Aorta (tissue), 5 donors: ENCODE results near the gene OOEP. TPM values are rescaled to one million over a fixed set of nuclear protein-coding genes. Genes with fewer than 3 reads are reported as not detected.
"Not testable (repeated sequence)": the region's sequence is repeated elsewhere in the genome, so short reads cannot be mapped to it uniquely, and the experiment has no call there.

Experiments used
- ATAC-seq: fragments of 200-7000 bp; cut with Tn5 transposase; one replicate; pipeline ENCODE4 v1.9.1; 2022; ENCODE audit warnings: moderate library complexity; ENCODE audit not compliant: low FRiP score
- DNase-seq, 2 donors: peaks; one replicate each; pipeline ENCODE4 v3.0.0-alpha.2; 2020
- H3K27ac ChIP-seq, 2 donors: one replicate each; pipeline ENCODE4 v1.5.1; 2013; ENCODE audit warnings: low read length in 2 of 2, mild to moderate bottlenecking in 2 of 2, moderate library complexity in 2 of 2, control low read depth in 1 of 2, inconsistent platforms in 1 of 2, low read depth in 1 of 2
- H3K27me3 ChIP-seq, 2 donors: one replicate each; pipeline ENCODE4 v1.6.1; 2013; ENCODE audit warnings: control low read depth in 1 of 2, low read length in 1 of 2, mild to moderate bottlenecking in 1 of 2, moderate library complexity in 1 of 2; ENCODE audit not compliant: insufficient read depth in 2 of 2, control insufficient read depth in 1 of 2
- H3K36me3 ChIP-seq, 2 donors: one replicate each; pipeline ENCODE4 v1.6.1; 2013; ENCODE audit warnings: control low read depth in 1 of 2, low read length in 1 of 2, mild to moderate bottlenecking in 1 of 2; ENCODE audit not compliant: insufficient read depth in 2 of 2, control insufficient read depth in 1 of 2
- H3K4me1 ChIP-seq, 2 donors: one replicate each; pipeline ENCODE4 v1.6.1; 2013; ENCODE audit warnings: low read length in 2 of 2, control low read depth in 1 of 2, mild to moderate bottlenecking in 1 of 2, moderate library complexity in 1 of 2; ENCODE audit not compliant: insufficient read depth in 2 of 2, control insufficient read depth in 1 of 2
- H3K4me3 ChIP-seq, 2 donors: one replicate each; pipeline ENCODE4 v1.5.1; 2013; ENCODE audit warnings: low read length in 2 of 2, control low read depth in 1 of 2, mild to moderate bottlenecking in 1 of 2
- H3K9me3 ChIP-seq: one replicate; pipeline ENCODE4 v1.6.1; 2013; ENCODE audit warnings: mild to moderate bottlenecking, low read length; ENCODE audit not compliant: control insufficient read depth
- WGBS, 2 donors: extraction: QIAGEN DNeasy Blood & Tissue Kit; methylation state at CpG; one replicate each; pipeline ENCODE4 v1.1.7; 2013; 5-methylcytosine and 5-hydroxymethylcytosine counted together
- intact Hi-C, 2 donors: fragments of 100-400 bp; cut with DNase I; formaldehyde crosslinking; loops; one replicate each; pipeline versions ENCODE4 v1.14.2 to v1.15.0; 2022
- polyA plus RNA-seq, 2 donors: library from polyadenylated mRNA; stranded (reverse); fragments of 200-250 nt; gene quantifications; one replicate each; pipeline ENCODE4 v1.2.3, GENCODE V29; 2013
- total RNA-seq, 2 donors: library from RNA; stranded (reverse); fragmentation: NEBNext Ultra II Directional; extraction: Animal tissue kit (Norgen Biotek cat#: 25700); gene quantifications; one replicate each; pipeline ENCODE4 v1.2.1, GENCODE V29; 2021
- donor health status: healthy with polysubstance abuse.
- donor health status: Bipolar disorder and iron deficiency.
- donor health status: DM: no; HTN: no; CAD: no.
- donor health status: DM: no; HTN: no; CAD: no.
- donor health status: DM: yes; HTN: yes; CAD: no.

Gene OOEP
- total and polyA plus RNA-seq, 4 donors = 0.39 to 1.1 (median 0.84) TPM; not detected in 1

GRCh38 chr6:73392188-73392587 lies 22.5 kb upstream of the OOEP start:
- 54 to 55% methylated on average over 4 of the region's 4 CpGs for WGBS, 2 donors
- H3K4me3 ChIP-seq, H3K27me3 ChIP-seq, intact Hi-C loops, H3K4me1 ChIP-seq, H3K36me3 ChIP-seq, H3K27ac ChIP-seq, ATAC-seq, DNase-seq, H3K9me3 ChIP-seq: not testable (repeated sequence)

- H3K4me3 ChIP-seq = no peak overlapping the region
- DNase-seq = no peak
- intact Hi-C loops = no loop called here
- H3K27ac ChIP-seq = no peak overlapping the region
- no peaks in the 10 kb centered on the region for H3K9me3 ChIP-seq
- no peaks in the 10 kb centered on the region for H3K27me3 ChIP-seq
- ATAC-seq = no peak
- H3K36me3 ChIP-seq = no peaks in the 10 kb centered on the region
- 82 to 85% methylated on average over 2 of the region's 2 CpGs for WGBS, 2 donors
- peaks cover 0 to 2% of the 10 kb centered on the region in 2 donors for H3K4me1 ChIP-seq
Observed at GRCh38 chr6:73391675-73392074, 22.0 kb upstream of the OOEP start.

GRCh38 chr6:73389854-73390253 lies 20.2 kb upstream of the OOEP start:
- intact Hi-C loops = no loop called here
- Histone ChIP-seq H3K27me3 (no peaks in the 10 kb centered on the region), H3K36me3 (no peaks in the 10 kb centered on the region), H3K27ac (no peak overlapping the region), H3K9me3 (no peaks in the 10 kb centered on the region), H3K4me3 (no peak overlapping the region), H3K4me1 (peaks cover 0 to 2% of the 10 kb centered on the region in 2 donors)
- 89 to 94% methylated on average over 10 of the region's 10 CpGs for WGBS, 2 donors
- ATAC-seq (no peak), DNase-seq (no peak)

GRCh38 chr6:73388800-73389512 lies 19.3 kb upstream of the OOEP start:
- intact Hi-C loops = no loop called here
- peak overlapping the region in 1 of 2 donors; percentile 42 for H3K27ac ChIP-seq

GRCh38 chr6:73388433-73388799 lies 18.7 kb upstream of the OOEP start:
- H3K27me3 ChIP-seq = no peaks in the 10 kb centered on the region
- DNase-seq (no peak), ATAC-seq (peak; percentile 54)
- no peak overlapping the region for H3K27ac ChIP-seq
- H3K4me1 ChIP-seq = peaks cover 0 to 2% of the 10 kb centered on the region in 2 donors
- intact Hi-C loops = no loop called here
- peak overlapping the region; percentile 53 to 89 for H3K4me3 ChIP-seq
- H3K9me3 ChIP-seq = no peaks in the 10 kb centered on the region
- 12 to 15% methylated on average over 4 of the region's 4 CpGs for WGBS, 2 donors
- no peaks in the 10 kb centered on the region for H3K36me3 ChIP-seq

More at GRCh38 chr6:73388800-73389512, 19.3 kb upstream of the OOEP start:
- H3K4me1 ChIP-seq = peaks cover 0 to 2% of the 10 kb centered on the region in 2 donors
- H3K36me3 ChIP-seq = no peaks in the 10 kb centered on the region
- no peaks in the 10 kb centered on the region for H3K27me3 ChIP-seq
- no peaks in the 10 kb centered on the region for H3K9me3 ChIP-seq
- 3 to 4% methylated on average over 38 of the region's 38 CpGs for WGBS, 2 donors
- ATAC-seq (peak; percentile 86), DNase-seq (peak; percentile 63 to 83)
- peak overlapping the region; percentile 53 to 89 for H3K4me3 ChIP-seq

GRCh38 chr6:73382462-73383113 lies 12.9 kb upstream of the OOEP start:
- WGBS, 2 donors = 85 to 88% methylated on average over 6 of the region's 6 CpGs
- no peak overlapping the region for H3K27ac ChIP-seq
- no peaks in the 10 kb centered on the region for H3K27me3 ChIP-seq
- no peak for DNase-seq
- H3K4me3 ChIP-seq = no peak overlapping the region
- intact Hi-C loops = no loop called here
- no peaks in the 10 kb centered on the region for H3K4me1 ChIP-seq
- no peak for ATAC-seq
- H3K9me3 ChIP-seq = no peaks in the 10 kb centered on the region
- no peaks in the 10 kb centered on the region for H3K36me3 ChIP-seq

- H3K9me3 ChIP-seq, intact Hi-C loops, H3K27ac ChIP-seq, ATAC-seq, H3K4me1 ChIP-seq, H3K4me3 ChIP-seq, H3K27me3 ChIP-seq, H3K36me3 ChIP-seq: not testable (repeated sequence)
- 93 to 95% methylated on average over 10 of the region's 10 CpGs for WGBS, 2 donors
- peak in 1 of 2 donors; percentile 63 for DNase-seq
Observed at GRCh38 chr6:73381531-73381930, 11.8 kb upstream of the OOEP start.

- intact Hi-C loops = no loop called here
- Histone ChIP-seq H3K27ac (no peak overlapping the region), H3K9me3 (peaks cover 4% of the 10 kb centered on the region)
Observed at GRCh38 chr6:73377225-73377624, 7.5 kb upstream of the OOEP start.

GRCh38 chr6:73375216-73375615 lies 5.5 kb upstream of the OOEP start:
- Histone ChIP-seq H3K9me3 (peaks cover 7% of the 10 kb centered on the region), H3K4me3 (no peak overlapping the region), H3K4me1 (no peaks in the 10 kb centered on the region), H3K27me3 (no peaks in the 10 kb centered on the region), H3K36me3 (no peaks in the 10 kb centered on the region), H3K27ac (no peak overlapping the region)
- intact Hi-C loops = no loop called here
- no peak for ATAC-seq
- 84 to 91% methylated on average over 1 of the region's 1 CpG for WGBS, 2 donors
- DNase-seq = no peak

More at GRCh38 chr6:73377225-73377624, 7.5 kb upstream of the OOEP start:
- Histone ChIP-seq H3K27me3 (no peaks in the 10 kb centered on the region), H3K4me1 (no peaks in the 10 kb centered on the region), H3K4me3 (no peak overlapping the region), H3K36me3 (no peaks in the 10 kb centered on the region)
- ATAC-seq = no peak
- 64 to 67% methylated on average over 3 of the region's 3 CpGs for WGBS, 2 donors
- DNase-seq = no peak
